ENCODE results near the gene RASA3. TPM values are rescaled to one million over a fixed set of nuclear protein-coding genes. Genes with fewer than 3 reads are reported as not detected.

RASA3 gene
- polyA plus RNA-seq, 1 experiment: 31.4 TPM

GRCh38 chr13:114108141-114108761, 24.2 kb downstream of the RASA3 start:
- TF ChIP-seq CTCF (IDR thresholded peaks at IDR 0.05; ENCODE audit: insufficient read depth, low read depth, low read length): no peak
- Histone ChIP-seq H3K27me3 (ENCODE audit: control insufficient read depth, insufficient read depth, low read length) (no peaks in the 10 kb centered on the region), H3K36me3 (ENCODE audit: control insufficient read depth, insufficient read depth, low read length) (peaks cover 4% of the 10 kb centered on the region), H3K4me3 (ENCODE audit: low read depth, low read length) (no peak overlapping the region)
- DNase-seq (ENCODE audit: low read depth): no peak
- ChIA-PET CTCF (no interaction called here), POLR2A (no interaction called here)

GRCh38 chr13:114107686-114108081, 24.7 kb downstream of the RASA3 start:
- POLR2A ChIA-PET: no interaction called here
- no peaks in the 10 kb centered on the region for H3K27me3 ChIP-seq (ENCODE audit: control insufficient read depth, insufficient read depth, low read length)
- H3K36me3 ChIP-seq (ENCODE audit: control insufficient read depth, insufficient read depth, low read length): peaks cover 4% of the 10 kb centered on the region
- no peak overlapping the region for H3K4me3 ChIP-seq (ENCODE audit: low read depth, low read length)
- CTCF ChIA-PET: no interaction called here
- TF ChIP-seq CTCF (IDR thresholded peaks at IDR 0.05; ENCODE audit: insufficient read depth, low read depth, low read length): no peak
- no peak for DNase-seq (ENCODE audit: low read depth)

- no peak for DNase-seq (ENCODE audit: low read depth)
- no peaks in the 10 kb centered on the region for H3K27me3 ChIP-seq (ENCODE audit: control insufficient read depth, insufficient read depth, low read length)
- no peak overlapping the region for H3K4me3 ChIP-seq (ENCODE audit: low read depth, low read length)
- TF ChIP-seq CTCF (IDR thresholded peaks at IDR 0.05; ENCODE audit: insufficient read depth, low read depth, low read length): no peak
- ChIA-PET POLR2A (no interaction called here), CTCF (no interaction called here)
- H3K36me3 ChIP-seq (ENCODE audit: control insufficient read depth, insufficient read depth, low read length): peaks cover 4% of the 10 kb centered on the region
Measured at GRCh38 chr13:114106991-114107685, 25.3 kb downstream of the RASA3 start.

GRCh38 chr13:114106526-114106925, 25.9 kb downstream of the RASA3 start:
- Histone ChIP-seq H3K4me3 (ENCODE audit: low read depth, low read length) (no peak overlapping the region), H3K27me3 (ENCODE audit: control insufficient read depth, insufficient read depth, low read length) (no peaks in the 10 kb centered on the region), H3K36me3 (ENCODE audit: control insufficient read depth, insufficient read depth, low read length) (peaks cover 4% of the 10 kb centered on the region)
- DNase-seq (ENCODE audit: low read depth): no peak
- POLR2A ChIA-PET: no interaction called here
- CTCF ChIA-PET: interaction anchor here (0.6 kb wide), 1 partner anchor 39 kb away, joined by 3 read pairs; no protein-coding TSS in a partner anchor
- TF ChIP-seq CTCF (IDR thresholded peaks at IDR 0.05; ENCODE audit: insufficient read depth, low read depth, low read length): no peak

- CTCF ChIA-PET: no interaction called here
- TF ChIP-seq CTCF (IDR thresholded peaks at IDR 0.05; ENCODE audit: insufficient read depth, low read depth, low read length): no peak
- no peak for DNase-seq (ENCODE audit: low read depth)
- no peaks in the 10 kb centered on the region for H3K27me3 ChIP-seq (ENCODE audit: control insufficient read depth, insufficient read depth, low read length)
- H3K4me3 ChIP-seq (ENCODE audit: low read depth, low read length): no peak overlapping the region
- peaks cover 4% of the 10 kb centered on the region for H3K36me3 ChIP-seq (ENCODE audit: control insufficient read depth, insufficient read depth, low read length)
- POLR2A ChIA-PET: no interaction called here
Measured at GRCh38 chr13:114105521-114106225, 26.8 kb downstream of the RASA3 start.

Measured in BJ (cell line).